GM18526 (cell line): ENCODE data around the gene ARNT2.

Experiments used
- POLR2A ChIP-seq: IDR thresholded peaks from 3 replicates; pipeline ENCODE4 v1.6.1; 2011; ENCODE audit not compliant: insufficient read length; ENCODE audit errors: extremely low read depth

Gene ARNT2

DNA sequence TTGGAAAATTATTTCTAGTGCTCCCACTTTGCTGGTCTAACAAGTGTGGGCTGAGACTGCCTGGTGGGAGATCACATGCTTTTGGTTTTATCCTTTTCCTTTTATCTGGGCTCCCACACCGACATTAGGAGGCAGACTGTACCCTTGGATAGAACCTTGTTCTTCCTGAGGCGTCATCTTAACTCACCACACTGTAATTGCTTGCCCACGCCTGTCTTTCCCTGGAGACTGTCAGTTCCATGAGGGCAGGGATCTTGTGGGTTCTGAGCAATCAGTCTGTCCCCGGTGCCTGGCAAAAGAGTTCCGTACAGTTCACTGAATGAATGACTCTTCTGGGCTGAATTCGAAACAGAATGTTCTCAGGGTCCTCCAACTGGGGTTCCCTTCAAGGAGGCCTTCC is 166.4 kb downstream of the ARNT2 start:
- TF ChIP-seq POLR2A, result no peak

DNA sequence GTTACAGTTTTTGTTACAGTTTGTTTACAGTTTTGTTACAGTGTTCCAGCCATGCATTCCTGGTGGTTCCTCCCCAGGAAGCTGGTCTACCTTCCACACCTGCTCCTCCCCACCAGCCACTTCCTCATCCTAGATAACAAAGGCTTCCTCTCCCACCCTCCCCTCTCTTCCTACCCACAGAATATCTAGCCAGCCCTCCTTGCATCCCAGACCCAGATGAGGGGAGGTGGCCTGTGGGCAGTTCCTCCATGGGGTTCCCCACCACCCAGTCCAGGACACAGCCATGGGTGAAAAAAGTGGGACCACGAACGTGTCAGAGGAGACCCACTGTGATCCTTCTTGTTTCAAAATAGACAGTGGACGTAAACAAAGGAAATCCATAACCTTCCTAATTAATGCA is 168.2 kb downstream of the ARNT2 start:
- no peak for TF ChIP-seq POLR2A

DNA sequence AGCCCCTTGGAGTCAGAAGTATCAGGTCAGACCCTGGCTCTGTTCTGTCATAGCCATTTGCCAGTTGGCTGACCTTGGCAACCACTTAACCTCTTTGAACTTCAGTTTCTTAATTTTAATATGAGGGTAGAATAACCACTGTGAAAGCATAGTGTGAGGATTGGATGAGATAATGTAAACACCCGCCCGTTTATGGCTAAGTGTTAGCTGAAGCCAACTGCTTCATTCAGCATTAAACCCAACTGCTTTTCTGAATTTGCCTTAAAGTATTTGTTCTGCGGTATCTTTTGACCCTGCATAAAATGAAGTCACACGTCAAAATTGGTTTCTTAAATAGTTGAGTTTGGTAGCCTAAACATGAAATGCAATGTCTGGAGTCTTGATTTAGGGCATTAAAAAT is 169.4 kb downstream of the ARNT2 start:
- no peak for TF ChIP-seq POLR2A

DNA sequence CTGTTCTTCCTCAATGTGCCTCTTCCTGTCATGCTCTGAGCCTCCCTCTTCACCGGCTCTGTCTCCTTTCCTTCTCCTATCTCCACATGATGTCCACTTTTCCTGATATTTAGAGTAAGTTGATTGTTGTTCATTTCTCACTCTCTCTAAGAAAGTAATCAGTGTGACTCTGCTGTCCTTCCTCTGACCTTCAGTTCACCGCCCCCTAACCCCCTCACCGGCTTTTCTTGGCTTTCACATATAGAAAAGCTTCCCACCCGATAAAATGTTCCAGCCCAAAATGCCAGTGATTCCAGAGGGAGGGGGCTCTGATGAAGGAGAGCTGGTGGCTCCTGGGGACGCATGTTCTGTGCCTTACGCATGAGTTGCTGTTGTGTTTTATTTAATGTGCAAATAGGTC is 170.4 kb downstream of the ARNT2 start:
- no peak for TF ChIP-seq POLR2A

DNA sequence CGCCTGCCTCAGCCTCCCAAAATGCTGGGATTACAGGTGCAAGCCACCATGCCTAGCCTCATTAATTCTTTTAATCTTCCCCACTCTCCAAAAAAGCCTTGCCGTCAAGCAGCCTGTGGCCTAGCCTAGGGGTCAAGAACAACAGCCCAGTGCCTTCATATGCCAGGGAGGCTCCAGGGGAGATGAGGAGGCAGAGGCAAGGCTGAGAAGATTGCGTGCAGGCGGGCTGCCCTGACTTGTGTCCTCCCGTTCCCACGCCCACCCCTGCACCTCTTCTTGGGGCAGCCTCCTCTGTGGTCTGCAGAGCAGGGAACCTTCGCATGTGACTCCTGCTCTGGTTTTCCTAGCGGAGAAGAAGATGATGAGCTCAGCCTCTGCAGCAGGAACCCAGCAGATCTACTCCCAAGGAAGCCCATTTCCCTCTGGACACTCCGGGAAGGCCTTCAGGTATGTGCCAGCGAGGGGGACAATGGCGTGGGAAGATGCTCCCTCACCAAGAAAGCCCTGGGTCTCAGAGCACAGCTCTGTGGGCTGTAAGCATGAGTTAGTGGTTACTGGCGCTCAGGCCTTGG is 172.4 kb downstream of the ARNT2 start:
- TF ChIP-seq POLR2A, result no peak

DNA sequence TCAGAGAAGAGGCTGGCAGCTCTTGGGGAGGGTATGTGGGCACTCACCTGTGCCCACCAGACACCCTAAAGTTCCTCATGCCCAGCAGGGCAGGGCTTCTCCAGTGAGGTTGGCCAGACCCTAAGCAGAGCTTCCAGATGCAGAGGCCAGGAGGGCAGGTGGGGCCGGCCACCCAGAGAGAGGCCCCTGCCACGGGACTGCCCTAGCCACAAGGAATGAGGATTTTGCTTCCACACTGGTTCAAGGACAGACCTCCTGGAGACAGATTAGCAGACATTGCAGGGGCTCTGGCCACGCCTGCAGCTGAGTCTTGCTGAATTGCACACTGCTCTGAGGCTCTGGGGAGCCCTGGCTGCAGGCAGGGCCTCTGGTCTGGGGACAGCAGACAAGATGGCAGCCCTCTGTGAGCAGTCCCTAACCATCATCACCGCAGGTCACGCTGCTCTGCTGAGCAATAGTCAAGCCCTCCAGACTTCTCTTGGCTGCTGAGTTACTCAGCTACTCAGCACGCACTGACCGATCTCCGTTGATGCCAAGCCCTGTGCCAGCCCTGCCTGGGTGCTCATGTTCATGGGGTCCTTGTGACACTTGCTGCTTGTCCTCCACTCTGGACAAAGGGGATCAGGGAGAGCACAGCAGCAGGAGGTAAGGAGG is 173.5 kb downstream of the ARNT2 start:
- no peak for TF ChIP-seq POLR2A

DNA sequence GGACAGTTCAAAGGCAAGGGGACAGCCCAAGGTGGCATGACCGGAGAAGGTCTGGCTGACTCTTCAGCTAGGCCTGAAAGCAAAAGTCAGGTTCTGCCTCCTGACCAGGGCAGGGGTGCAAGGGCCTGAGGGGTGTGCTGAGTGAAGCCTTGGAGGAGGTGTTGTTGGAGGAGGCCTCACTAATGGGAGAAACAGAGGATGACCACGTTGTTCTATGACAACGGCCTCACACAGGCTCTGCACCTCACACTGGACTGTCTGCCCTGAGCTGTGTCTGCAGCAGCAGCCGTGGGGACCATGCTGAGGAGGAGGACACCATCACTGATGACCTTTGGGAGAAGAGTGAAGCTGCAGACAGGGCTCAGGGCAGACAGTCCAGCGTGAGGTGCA is 174.0 kb downstream of the ARNT2 start:
- no peak for TF ChIP-seq POLR2A

DNA sequence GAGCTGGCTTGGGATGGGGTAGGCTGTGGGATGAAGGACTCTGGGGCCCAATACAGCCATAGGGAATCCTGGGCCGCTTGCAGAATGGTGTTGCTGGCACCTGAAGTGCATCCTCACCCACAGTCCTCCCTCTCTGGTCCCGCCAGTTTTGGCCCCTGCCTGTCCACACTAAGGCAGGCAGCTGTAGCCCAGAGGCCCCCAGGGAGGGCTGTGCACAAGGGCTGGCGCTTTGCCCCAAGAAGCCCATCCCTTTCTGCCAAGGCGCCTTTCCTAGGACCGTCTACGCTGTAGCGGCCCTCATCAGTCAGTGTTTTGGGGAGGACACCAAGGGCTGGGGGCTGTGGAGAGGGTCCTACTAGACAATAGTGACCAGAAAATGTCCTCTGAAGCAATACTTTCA is 174.7 kb downstream of the ARNT2 start:
- no peak for TF ChIP-seq POLR2A

DNA sequence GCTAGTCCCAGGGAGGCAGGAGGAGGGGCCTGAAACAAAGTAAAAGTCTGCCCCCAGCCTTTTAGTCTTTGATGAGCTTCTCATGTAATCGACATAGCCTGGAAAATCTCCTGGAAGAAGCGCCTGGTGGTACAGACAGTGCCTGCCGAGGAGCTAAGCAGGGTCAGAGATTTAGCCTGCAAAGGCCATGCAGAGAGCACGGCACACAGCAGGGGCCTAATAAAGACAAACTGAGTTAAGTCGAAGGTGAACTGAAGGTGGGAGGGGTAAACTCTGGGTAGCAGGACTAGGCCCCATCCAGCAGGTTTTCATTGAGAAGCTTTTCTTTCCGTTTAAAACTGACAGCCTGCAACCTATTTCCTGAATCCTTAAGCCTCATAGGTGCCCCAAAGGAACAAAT is 175.4 kb downstream of the ARNT2 start:
- no peak for TF ChIP-seq POLR2A

DNA sequence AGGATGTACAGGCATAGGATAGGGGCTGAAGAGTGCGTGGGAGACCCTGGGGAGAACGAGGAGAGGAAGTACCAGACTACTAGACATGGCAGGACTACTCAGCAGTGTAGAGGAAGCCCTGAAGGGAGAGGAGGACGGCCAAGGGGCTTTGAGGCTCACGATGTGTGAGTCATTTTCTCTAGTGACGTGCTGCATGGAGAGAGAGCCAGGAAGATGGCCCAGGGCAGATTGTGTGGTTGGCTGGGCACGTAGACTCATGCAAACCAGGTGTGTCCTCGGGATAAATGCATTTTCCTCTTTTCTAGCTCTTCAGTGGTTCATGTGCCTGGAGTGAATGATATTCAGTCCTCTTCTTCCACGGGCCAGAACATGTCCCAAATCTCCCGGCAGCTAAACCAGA is 175.9 kb downstream of the ARNT2 start:
- TF ChIP-seq POLR2A, result no peak

DNA sequence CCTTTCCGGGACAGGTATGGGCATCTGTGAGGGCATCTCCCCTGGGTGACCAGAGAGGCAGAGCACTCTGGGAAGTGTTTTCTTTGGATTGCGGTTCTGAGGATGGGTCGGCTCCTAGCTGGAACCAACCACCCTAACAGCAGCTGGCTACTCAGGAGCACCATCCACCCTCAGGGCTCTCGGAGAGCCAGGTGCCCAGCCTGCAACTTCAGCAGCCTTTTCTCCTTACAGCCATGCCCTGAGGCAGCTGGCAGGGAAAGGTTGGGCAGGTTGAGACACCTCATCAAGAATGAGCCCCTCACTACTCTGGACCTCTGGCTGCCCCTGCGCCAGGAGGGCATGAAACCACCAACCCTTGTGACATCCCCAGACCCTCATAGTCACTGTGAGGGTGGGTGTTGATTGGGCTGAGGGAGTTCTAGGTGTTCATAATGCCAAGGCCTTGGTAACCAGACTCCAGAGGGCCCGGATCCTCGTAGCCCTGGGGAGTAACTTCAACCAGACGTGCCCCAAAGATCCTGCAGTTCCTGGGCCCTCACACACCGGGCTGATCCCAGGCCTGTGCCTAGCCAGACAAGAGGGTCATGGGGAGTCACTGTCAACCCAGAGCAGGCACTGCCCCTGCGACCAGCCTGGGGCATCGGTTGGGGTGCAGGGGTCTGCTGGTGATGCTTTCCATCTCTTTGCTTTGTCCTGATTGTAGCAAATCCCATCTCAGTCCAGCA is 176.5 kb downstream of the ARNT2 start:
- TF ChIP-seq POLR2A, result no peak

DNA sequence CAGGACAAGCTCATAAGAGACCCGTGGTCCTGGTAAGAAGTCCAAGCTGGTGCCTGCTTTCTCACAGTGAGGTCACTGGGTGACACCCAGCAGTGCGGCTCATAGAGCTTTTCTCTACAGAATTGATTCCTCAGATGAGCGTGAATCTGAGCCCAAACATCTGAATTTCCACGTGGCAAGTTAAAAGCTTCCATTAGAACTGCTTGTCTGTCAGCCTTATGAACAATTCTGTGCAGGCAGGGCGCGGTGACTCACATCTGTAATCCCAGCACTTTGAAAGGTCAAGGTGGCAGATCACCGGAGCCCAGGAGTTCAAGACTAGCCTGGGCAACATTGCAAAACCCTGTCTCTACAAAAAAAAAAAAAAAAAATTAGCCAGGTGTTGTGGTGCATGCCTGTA is 177.8 kb downstream of the ARNT2 start:
- TF ChIP-seq POLR2A, result no peak

DNA sequence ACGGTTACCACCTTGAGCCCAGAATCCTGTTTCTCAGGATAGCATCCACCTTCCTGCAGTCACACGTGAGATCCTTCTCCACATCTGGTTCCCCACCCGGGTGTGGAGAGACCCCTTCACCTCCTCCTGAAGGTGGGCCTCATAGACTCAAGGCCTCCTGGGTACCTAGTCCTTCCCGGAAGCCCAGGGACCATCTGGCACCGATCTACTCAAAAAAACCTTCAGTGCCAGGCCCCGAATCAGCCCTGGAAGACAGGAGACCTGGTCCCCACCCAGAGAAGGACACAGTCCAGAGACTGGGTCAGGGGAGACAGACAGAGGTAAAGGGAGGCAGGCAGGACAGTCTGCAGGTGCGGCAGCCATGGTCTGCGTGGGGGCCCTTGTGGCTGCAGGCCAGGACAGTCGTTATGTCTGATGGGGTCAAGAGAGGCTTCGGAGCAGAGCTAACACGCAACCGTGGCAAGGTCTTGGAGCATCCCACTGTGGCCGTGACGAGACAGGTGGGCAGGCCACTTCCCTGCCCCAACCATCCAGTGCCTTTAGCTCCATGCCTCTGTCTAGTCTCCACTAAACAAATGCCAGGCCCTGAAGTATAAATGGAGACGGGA is 178.7 kb downstream of the ARNT2 start:
- no peak for TF ChIP-seq POLR2A

DNA sequence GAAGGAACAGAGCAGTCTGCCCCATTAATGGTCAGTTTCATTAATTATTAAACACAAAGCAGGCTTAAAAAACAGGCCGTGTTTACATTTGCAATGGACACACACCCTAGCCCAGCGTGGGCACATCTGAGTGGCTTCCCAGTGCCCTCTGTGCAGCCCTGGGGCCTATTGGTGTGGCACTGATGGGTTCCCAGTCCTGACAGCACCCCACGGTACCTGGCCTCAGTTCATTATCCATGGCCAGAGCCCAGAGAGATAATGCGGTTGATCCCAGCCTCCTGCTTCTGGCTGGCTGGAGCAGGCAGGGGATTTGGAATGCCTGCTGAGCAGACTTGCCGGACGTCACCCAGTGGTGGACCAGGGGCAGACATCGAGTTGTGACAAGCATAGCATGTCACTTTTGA is 180.4 kb downstream of the ARNT2 start:
- TF ChIP-seq POLR2A, result no peak

DNA sequence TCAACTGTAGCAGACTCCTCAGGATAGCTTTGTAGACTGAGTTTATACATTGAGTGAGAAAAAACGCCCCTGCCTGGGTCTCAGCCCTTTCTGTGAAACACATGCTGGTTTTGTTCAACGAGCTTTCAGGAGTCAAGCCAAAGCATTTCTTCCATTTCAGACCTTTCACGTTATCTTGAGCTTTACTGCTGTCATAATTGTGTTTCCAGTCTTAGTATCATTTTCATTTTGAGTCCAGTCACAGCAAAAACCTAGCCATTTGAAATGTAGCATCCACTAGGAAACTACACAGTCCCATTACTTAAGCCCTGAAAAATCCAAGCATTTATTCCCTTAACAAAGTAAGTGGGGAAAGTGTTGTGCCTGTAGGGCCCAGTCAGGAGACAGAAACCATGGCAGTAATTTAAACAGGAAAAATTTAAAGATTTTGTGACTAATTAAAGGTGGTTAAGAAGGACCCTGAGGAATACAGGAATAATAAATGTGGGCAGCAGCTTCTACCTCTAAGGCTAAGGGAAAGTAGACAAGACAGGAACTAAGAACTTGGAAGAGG is 180.9 kb downstream of the ARNT2 start:
- no peak for TF ChIP-seq POLR2A

DNA sequence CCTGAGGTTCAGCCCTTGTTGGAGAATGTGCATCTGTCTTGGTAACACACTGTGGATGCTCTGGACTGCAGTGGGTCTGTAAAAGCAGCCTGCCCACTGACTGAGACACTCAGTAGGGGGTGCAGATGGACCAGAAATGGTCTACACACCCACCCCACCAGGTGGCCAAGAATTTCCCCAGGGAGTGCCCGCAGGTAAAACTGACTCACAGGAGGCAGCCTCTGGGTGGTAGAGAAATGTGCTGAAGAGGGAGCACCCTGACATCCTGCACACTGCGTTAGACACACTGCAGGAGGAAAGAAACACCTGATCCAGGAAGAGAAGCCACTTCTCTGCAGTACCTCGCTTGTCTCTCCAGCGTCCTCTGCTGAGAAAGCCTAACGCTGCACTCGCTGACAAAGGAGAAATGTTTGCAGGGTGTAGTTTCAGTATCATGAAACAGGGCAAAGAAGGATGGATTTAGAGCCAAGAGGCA is 181.4 kb downstream of the ARNT2 start:
- no peak for TF ChIP-seq POLR2A
